ENCODE results near the gene HOXD9. TPM values are rescaled to one million over a fixed set of nuclear protein-coding genes. Genes with fewer than 3 reads are reported as not detected.
A peak's percentile ranks its signal among the peaks of the same experiment; 100 is the strongest.

The HOXD9 gene
- total RNA-seq, 4 donors from 2014 or later, result 0.83 to 3.9 (median 2.3) TPM

GRCh38 chr2:176076063-176076462 is 46.5 kb upstream of the HOXD9 start:
- peaks cover 0 to 13% of the 10 kb centered on the region in 2 donors for H3K4me1 ChIP-seq
- H3K27me3 ChIP-seq, result peaks cover 86% of the 10 kb centered on the region
- DNase-seq, result no peak
- no peak overlapping the region for H3K4me3 ChIP-seq (replicated peaks in 1 of 3)
- no peaks in the 10 kb centered on the region for H3K36me3 ChIP-seq
- H3K9me3 ChIP-seq, result no peaks in the 10 kb centered on the region
- intact Hi-C loops (cut with DNase I), result no loop called here
- WGBS, 2 donors, result 15 to 26% methylated on average over 7 of the region's 7 CpGs
- H3K27ac ChIP-seq, result no peak overlapping the region
- TF ChIP-seq CTCF (IDR thresholded peaks at IDR 0.05) (no peak), POLR2A (IDR thresholded peaks at IDR 0.05) (no peak)

GRCh38 chr2:176076796-176077195 is 45.7 kb upstream of the HOXD9 start:
- Histone ChIP-seq H3K27ac (no peak overlapping the region), H3K4me1 (peaks cover 0 to 13% of the 10 kb centered on the region in 2 donors), H3K27me3 (peaks cover 85% of the 10 kb centered on the region), H3K36me3 (no peaks in the 10 kb centered on the region), H3K4me3 (replicated peaks in 1 of 3) (no peak overlapping the region), H3K9me3 (no peaks in the 10 kb centered on the region)
- DNase-seq, result no peak
- intact Hi-C loops (cut with DNase I), result no loop called here
- TF ChIP-seq POLR2A (IDR thresholded peaks at IDR 0.05) (no peak), CTCF (IDR thresholded peaks at IDR 0.05) (no peak)
- 10 to 14% methylated on average over 2 of the region's 2 CpGs for WGBS, 2 donors

- 9% methylated on average over 25 of the region's 25 CpGs for WGBS, 2 donors
- Histone ChIP-seq H3K4me1 (peaks cover 5 to 19% of the 10 kb centered on the region in 2 donors), H3K27me3 (peaks cover 84% of the 10 kb centered on the region), H3K27ac (no peak overlapping the region), H3K9me3 (no peaks in the 10 kb centered on the region), H3K36me3 (no peaks in the 10 kb centered on the region), H3K4me3 (replicated peaks in 1 of 3) (no peak overlapping the region)
- TF ChIP-seq CTCF (IDR thresholded peaks at IDR 0.05) (no peak), POLR2A (IDR thresholded peaks at IDR 0.05) (no peak)
- intact Hi-C loops (cut with DNase I), result no loop called here
- DNase-seq, result no peak
Measured at GRCh38 chr2:176078541-176079284, 43.8 kb upstream of the HOXD9 start.

- TF ChIP-seq CTCF (IDR thresholded peaks at IDR 0.05), result no peak
- no peak for TF ChIP-seq POLR2A (IDR thresholded peaks at IDR 0.05)
- 5 to 8% methylated on average over 30 of the region's 30 CpGs for WGBS, 2 donors
- Histone ChIP-seq H3K27ac (no peak overlapping the region), H3K27me3 (peaks cover 83% of the 10 kb centered on the region), H3K36me3 (no peaks in the 10 kb centered on the region), H3K4me1 (peaks cover 5 to 19% of the 10 kb centered on the region in 2 donors), H3K4me3 (replicated peaks in 1 of 3) (no peak overlapping the region), H3K9me3 (no peaks in the 10 kb centered on the region)
- intact Hi-C loops (cut with DNase I), result no loop called here
- DNase-seq, result no peak
Measured at GRCh38 chr2:176079285-176079830, 43.2 kb upstream of the HOXD9 start.

GRCh38 chr2:176079831-176080539 is 42.5 kb upstream of the HOXD9 start:
- 1 to 3% methylated on average over 8 to 9 of the region's 86 CpGs for WGBS, 2 donors
- Histone ChIP-seq H3K9me3 (no peaks in the 10 kb centered on the region), H3K4me1 (peaks cover 5 to 19% of the 10 kb centered on the region in 2 donors), H3K27me3 (peaks cover 88% of the 10 kb centered on the region), H3K36me3 (no peaks in the 10 kb centered on the region), H3K4me3 (replicated peaks in 1 of 3) (no peak overlapping the region), H3K27ac (no peak overlapping the region)
- intact Hi-C loops (cut with DNase I), result loop anchor here (10.0 kb wide), 1 partner anchor 715 kb away; no protein-coding TSS in a partner anchor
- DNase-seq, result no peak
- no peak for TF ChIP-seq POLR2A (IDR thresholded peaks at IDR 0.05)
- TF ChIP-seq CTCF (IDR thresholded peaks at IDR 0.05), result peak in 1 of 6 experiments; percentile 32
